Mesenteric fat pad (tissue), 1 donor: ENCODE measurements around the gene ELMO1. TPM values are rescaled to one million over a fixed set of nuclear protein-coding genes. Genes with fewer than 3 reads are reported as not detected.
"Not testable (repeated sequence)": the region's sequence is repeated elsewhere in the genome, so short reads cannot be mapped to it uniquely, and the experiment has no call there.

Source experiments
- DNase-seq: peaks from one replicate; pipeline ENCODE4 v3.0.0-alpha.2; 2020; ENCODE audit warnings: low spot score
- total RNA-seq: library from RNA; stranded (reverse); fragmentation: NEBNext Ultra II Directional; extraction: Animal tissue kit (Norgen Biotek cat#: 25700); gene quantifications from one replicate; pipeline ENCODE4 v1.2.1, GENCODE V29; 2021
- donor health status: DM: yes; HTN: yes; CAD: no.

The ELMO1 gene
- total RNA-seq, 1 donor from 2014 or later: 48.9 TPM

GRCh38 chr7:36986948-36987724 lies 461.5 kb downstream of the ELMO1 start:
- DNase-seq: no peak

GRCh38 chr7:36986511-36986933 lies 462.1 kb downstream of the ELMO1 start:
- DNase-seq: no peak

- no peak for DNase-seq
Observed at GRCh38 chr7:36985866-36986400, 462.7 kb downstream of the ELMO1 start.

- no peak for DNase-seq
Observed at GRCh38 chr7:36985316-36985715, 463.3 kb downstream of the ELMO1 start.

- no peak for DNase-seq
Observed at GRCh38 chr7:36984710-36985312, 463.9 kb downstream of the ELMO1 start.

GRCh38 chr7:36984041-36984521 lies 464.6 kb downstream of the ELMO1 start:
- DNase-seq: no peak

- DNase-seq: no peak
Observed at GRCh38 chr7:36982766-36983165, 465.9 kb downstream of the ELMO1 start.

GRCh38 chr7:36979810-36980248 lies 468.8 kb downstream of the ELMO1 start:
- DNase-seq: no peak

GRCh38 chr7:36978461-36978860 lies 470.2 kb downstream of the ELMO1 start:
- no peak for DNase-seq

- DNase-seq: no peak
Observed at GRCh38 chr7:36977878-36978277, 470.8 kb downstream of the ELMO1 start.

- not testable (repeated sequence) for DNase-seq
Observed at GRCh38 chr7:36973534-36973933, 475.1 kb downstream of the ELMO1 start.

GRCh38 chr7:36972140-36972518 lies 476.5 kb downstream of the ELMO1 start:
- DNase-seq: no peak

- DNase-seq: no peak
Observed at GRCh38 chr7:36971515-36972139, 477.0 kb downstream of the ELMO1 start.

GRCh38 chr7:36970551-36971514 lies 477.8 kb downstream of the ELMO1 start:
- no peak for DNase-seq

GRCh38 chr7:36969376-36969775 lies 479.3 kb downstream of the ELMO1 start:
- no peak for DNase-seq

- DNase-seq: no peak
Observed at GRCh38 chr7:36967387-36967786, 481.3 kb downstream of the ELMO1 start.

GRCh38 chr7:36966636-36967035 lies 482.0 kb downstream of the ELMO1 start:
- DNase-seq: no peak

GRCh38 chr7:36966039-36966438 lies 482.6 kb downstream of the ELMO1 start:
- no peak for DNase-seq

GRCh38 chr7:36965625-36966024 lies 483.0 kb downstream of the ELMO1 start:
- DNase-seq: no peak

- no peak for DNase-seq
Observed at GRCh38 chr7:36964297-36964696, 484.4 kb downstream of the ELMO1 start.

GRCh38 chr7:36962367-36962766 lies 486.3 kb downstream of the ELMO1 start:
- no peak for DNase-seq
